Astrocyte of the cerebellum (primary cell): Measurements from ENCODE around the gene OR8B4.

Source experiments
- DNase-seq: peaks from one replicate; pipeline ENCODE4 v3.0.0-alpha.2; 2011; ENCODE audit warnings: low read depth
- H3K4me3 ChIP-seq: 2 replicates; pipeline ENCODE4 v1.5.1; 2011; ENCODE audit warnings: mild to moderate bottlenecking, low read depth, low read length, moderate library complexity
- CTCF ChIP-seq: IDR thresholded peaks from 2 replicates; pipeline ENCODE4 v1.5.1; 2012; ENCODE audit warnings: low read length, low read depth, moderate library complexity, mild to moderate bottlenecking; ENCODE audit errors: missing control alignments
- in situ Hi-C: cut with HindIII; loops from 2 replicates; pipeline ENCODE4 v1.10.0; 2017; ENCODE audit warnings: low sequenced_read_pairs

Gene OR8B4

GRCh38 chr11:124442847-124443246, 18.2 kb upstream of the OR8B4 start:
- no peak for DNase-seq
- no peak overlapping the region for H3K4me3 ChIP-seq
- TF ChIP-seq CTCF = no peak
- in situ Hi-C loops = no loop called here

- H3K4me3 ChIP-seq = no peak overlapping the region
- DNase-seq = no peak
- TF ChIP-seq CTCF = no peak
- in situ Hi-C loops = no loop called here
Measured at GRCh38 chr11:124442442-124442841, 17.8 kb upstream of the OR8B4 start.

GRCh38 chr11:124441519-124441918, 16.8 kb upstream of the OR8B4 start:
- in situ Hi-C loops = no loop called here
- no peak for DNase-seq
- no peak overlapping the region for H3K4me3 ChIP-seq
- TF ChIP-seq CTCF = no peak

GRCh38 chr11:124441081-124441480, 16.4 kb upstream of the OR8B4 start:
- in situ Hi-C loops = no loop called here

GRCh38 chr11:124440608-124441007, 15.9 kb upstream of the OR8B4 start:
- H3K4me3 ChIP-seq = no peak overlapping the region
- in situ Hi-C loops = no loop called here
- no peak for DNase-seq
- no peak for TF ChIP-seq CTCF

More at GRCh38 chr11:124441081-124441480, 16.4 kb upstream of the OR8B4 start:
- no peak for DNase-seq
- no peak for TF ChIP-seq CTCF
- H3K4me3 ChIP-seq = no peak overlapping the region

GRCh38 chr11:124434699-124435098, 10.0 kb upstream of the OR8B4 start:
- DNase-seq = no peak
- in situ Hi-C loops = no loop called here
- no peak overlapping the region for H3K4me3 ChIP-seq
- TF ChIP-seq CTCF = no peak

- H3K4me3 ChIP-seq = no peak overlapping the region
- no peak for TF ChIP-seq CTCF
- no peak for DNase-seq
- in situ Hi-C loops = no loop called here
Measured at GRCh38 chr11:124429599-124429998, 4.9 kb upstream of the OR8B4 start.
